ENCODE data around the gene SLC25A27.
"Not testable (repeated sequence)": the region's sequence is repeated elsewhere in the genome, so short reads cannot be mapped to it uniquely, and the experiment has no call there.

SLC25A27 gene

DNA sequence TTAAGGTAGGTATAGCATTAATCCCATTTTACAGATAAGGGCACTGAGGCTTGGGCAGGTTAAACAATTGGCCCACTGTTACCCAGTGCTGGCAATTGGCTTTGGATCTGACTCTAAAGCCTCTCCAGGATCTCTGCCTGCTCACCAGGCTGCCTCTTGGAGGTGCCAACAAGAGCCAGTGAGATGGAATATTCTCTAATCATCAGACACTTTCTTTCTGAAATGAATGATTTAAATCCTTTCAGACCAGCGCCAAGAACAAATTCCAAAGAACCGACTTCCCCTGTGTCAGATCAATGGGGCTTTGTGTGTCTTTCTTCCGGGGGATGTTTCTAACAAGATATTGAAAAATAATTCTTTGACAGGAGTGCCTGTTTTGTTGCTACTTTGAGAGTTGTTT, 23.8 kb upstream of the SLC25A27 start:
- Histone ChIP-seq H3K27me3 (ENCODE audit: control insufficient read depth in 1 of 2, insufficient read depth in 2 of 2, low read length in 2 of 2) (no peaks in the 10 kb centered on the region), H3K27ac (ENCODE audit: low read depth, low read length) (no peak overlapping the region), H3K36me3 (ENCODE audit: control insufficient read depth in 1 of 2, insufficient read depth in 2 of 2, low read length in 2 of 2) (no peaks in the 10 kb centered on the region)

DNA sequence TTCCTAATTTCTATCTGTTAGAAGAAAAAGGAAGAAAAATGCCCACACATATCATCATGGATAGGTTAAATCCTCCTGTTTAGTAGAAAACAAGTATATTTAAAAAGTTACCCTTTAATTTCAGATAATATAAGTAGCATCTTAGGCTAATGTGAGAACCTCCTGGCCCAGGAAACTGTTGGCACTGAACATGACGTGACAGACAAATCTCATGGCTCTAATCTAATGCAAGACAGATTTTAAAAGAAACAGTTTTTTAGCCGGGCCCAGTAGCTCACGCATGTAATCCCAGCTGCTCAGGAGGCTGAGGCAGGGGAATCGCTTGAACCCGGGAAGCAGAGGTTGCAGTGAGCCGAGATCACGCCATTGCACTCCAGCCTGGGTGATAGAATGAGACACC, 23.1 kb upstream of the SLC25A27 start:
- no peak overlapping the region for H3K27ac ChIP-seq (ENCODE audit: low read depth, low read length)
- no peaks in the 10 kb centered on the region for H3K9me3 ChIP-seq (ENCODE audit: control insufficient read depth in 1 of 2, low read length in 2 of 2)
- H3K4me1 ChIP-seq (ENCODE audit: control insufficient read depth in 1 of 2, insufficient read depth in 2 of 2, low read length in 2 of 2): no peaks in the 10 kb centered on the region
- H3K9ac ChIP-seq (ENCODE audit: low read depth in 1 of 2, low read length in 2 of 2): no peak overlapping the region
- no peaks in the 10 kb centered on the region for H3K27me3 ChIP-seq (ENCODE audit: control insufficient read depth in 1 of 2, insufficient read depth in 2 of 2, low read length in 2 of 2)
- no peak overlapping the region for H3K4me3 ChIP-seq (ENCODE audit: low read depth in 1 of 2, low read length in 2 of 2)
- H3K36me3 ChIP-seq (ENCODE audit: control insufficient read depth in 1 of 2, insufficient read depth in 2 of 2, low read length in 2 of 2): no peaks in the 10 kb centered on the region

More for the DNA sequence above, 23.8 kb upstream of the SLC25A27 start:
- no peak overlapping the region for H3K9ac ChIP-seq (ENCODE audit: low read depth in 1 of 2, low read length in 2 of 2)
- H3K4me1 ChIP-seq (ENCODE audit: control insufficient read depth in 1 of 2, insufficient read depth in 2 of 2, low read length in 2 of 2): no peaks in the 10 kb centered on the region
- no peaks in the 10 kb centered on the region for H3K9me3 ChIP-seq (ENCODE audit: control insufficient read depth in 1 of 2, low read length in 2 of 2)
- H3K4me3 ChIP-seq (ENCODE audit: low read depth in 1 of 2, low read length in 2 of 2): no peak overlapping the region

DNA sequence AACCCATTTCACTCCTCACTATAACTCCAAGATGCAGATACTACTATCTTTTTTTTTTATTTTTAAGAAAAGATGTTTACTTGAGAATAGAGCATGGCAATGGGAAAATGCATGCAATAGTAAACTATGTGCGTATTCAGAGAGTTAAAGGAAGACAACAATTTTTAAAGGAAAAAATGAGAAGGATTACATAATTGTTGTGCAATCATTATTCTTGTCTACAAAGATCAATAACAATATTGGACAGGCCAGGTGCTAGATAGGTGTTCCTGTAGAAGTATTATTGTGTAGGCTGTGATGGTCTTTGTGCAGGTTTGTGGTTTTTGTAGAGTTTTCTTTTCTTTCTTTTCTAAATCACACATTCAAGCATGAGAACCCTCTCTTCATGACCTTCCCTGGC, 20.7 kb upstream of the SLC25A27 start:
- H3K4me3 ChIP-seq (ENCODE audit: low read depth in 1 of 2, low read length in 2 of 2): no peak overlapping the region
- no peaks in the 10 kb centered on the region for H3K4me1 ChIP-seq (ENCODE audit: control insufficient read depth in 1 of 2, insufficient read depth in 2 of 2, low read length in 2 of 2)
- H3K9ac ChIP-seq (ENCODE audit: low read depth in 1 of 2, low read length in 2 of 2): no peak overlapping the region
- no peaks in the 10 kb centered on the region for H3K27me3 ChIP-seq (ENCODE audit: control insufficient read depth in 1 of 2, insufficient read depth in 2 of 2, low read length in 2 of 2)
- H3K36me3 ChIP-seq (ENCODE audit: control insufficient read depth in 1 of 2, insufficient read depth in 2 of 2, low read length in 2 of 2): no peaks in the 10 kb centered on the region
- no peak overlapping the region for H3K27ac ChIP-seq (ENCODE audit: low read depth, low read length)
- no peaks in the 10 kb centered on the region for H3K9me3 ChIP-seq (ENCODE audit: control insufficient read depth in 1 of 2, low read length in 2 of 2)

DNA sequence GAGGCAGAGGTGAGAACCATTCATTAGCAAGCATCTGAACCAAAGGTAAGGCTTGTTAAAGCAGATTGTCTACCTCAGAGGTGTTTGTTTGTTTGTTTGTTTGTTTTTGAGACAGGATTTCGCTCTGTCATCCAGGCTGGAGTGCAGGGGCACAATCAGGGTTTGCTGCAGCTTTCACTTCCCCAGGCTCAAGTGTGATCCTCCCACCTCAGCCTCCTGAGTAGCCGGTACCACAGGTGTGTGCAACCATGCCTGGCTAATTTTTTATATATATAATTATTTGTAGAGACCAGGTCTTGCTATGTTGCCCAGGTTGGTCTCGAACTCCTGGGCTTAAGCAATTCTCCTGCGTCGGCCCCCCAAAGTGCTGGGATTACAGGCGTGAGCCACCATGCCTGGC, 17.3 kb upstream of the SLC25A27 start:
- Histone ChIP-seq H3K27ac (ENCODE audit: low read depth, low read length) (no peak overlapping the region), H3K4me3 (ENCODE audit: low read depth in 1 of 2, low read length in 2 of 2) (no peak overlapping the region), H3K36me3 (ENCODE audit: control insufficient read depth in 1 of 2, insufficient read depth in 2 of 2, low read length in 2 of 2) (no peaks in the 10 kb centered on the region), H3K4me1 (ENCODE audit: control insufficient read depth in 1 of 2, insufficient read depth in 2 of 2, low read length in 2 of 2) (no peaks in the 10 kb centered on the region), H3K27me3 (ENCODE audit: control insufficient read depth in 1 of 2, insufficient read depth in 2 of 2, low read length in 2 of 2) (no peaks in the 10 kb centered on the region), H3K9me3 (ENCODE audit: control insufficient read depth in 1 of 2, low read length in 2 of 2) (no peaks in the 10 kb centered on the region), H3K9ac (ENCODE audit: low read depth in 1 of 2, low read length in 2 of 2) (no peak overlapping the region)

DNA sequence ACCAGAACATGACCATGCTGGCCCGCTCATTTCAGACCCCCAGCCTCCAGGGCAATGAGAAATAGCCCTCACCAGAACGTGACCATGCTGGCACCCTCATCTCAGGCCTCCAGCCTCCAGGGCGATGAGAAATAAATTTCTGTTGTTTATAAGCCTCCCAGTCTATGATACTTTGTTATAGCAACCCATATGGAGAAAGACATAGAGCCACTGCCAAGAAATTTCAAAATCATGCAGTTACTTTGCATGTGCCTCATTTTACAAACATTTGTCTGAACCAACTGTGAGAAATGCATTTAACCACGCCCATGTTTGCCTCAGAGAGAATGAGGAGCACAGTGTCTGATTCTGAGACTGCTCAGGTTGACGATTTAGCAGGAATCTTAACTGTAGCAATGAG, 15.6 kb upstream of the SLC25A27 start:
- Histone ChIP-seq H3K9ac (ENCODE audit: low read depth in 1 of 2, low read length in 2 of 2) (no peak overlapping the region), H3K4me1 (ENCODE audit: control insufficient read depth in 1 of 2, insufficient read depth in 2 of 2, low read length in 2 of 2) (no peaks in the 10 kb centered on the region), H3K27ac (ENCODE audit: low read depth, low read length) (no peak overlapping the region), H3K9me3 (ENCODE audit: control insufficient read depth in 1 of 2, low read length in 2 of 2) (no peaks in the 10 kb centered on the region), H3K27me3 (ENCODE audit: control insufficient read depth in 1 of 2, insufficient read depth in 2 of 2, low read length in 2 of 2) (no peaks in the 10 kb centered on the region), H3K36me3 (ENCODE audit: control insufficient read depth in 1 of 2, insufficient read depth in 2 of 2, low read length in 2 of 2) (no peaks in the 10 kb centered on the region), H3K4me3 (ENCODE audit: low read depth in 1 of 2, low read length in 2 of 2) (no peak overlapping the region)

DNA sequence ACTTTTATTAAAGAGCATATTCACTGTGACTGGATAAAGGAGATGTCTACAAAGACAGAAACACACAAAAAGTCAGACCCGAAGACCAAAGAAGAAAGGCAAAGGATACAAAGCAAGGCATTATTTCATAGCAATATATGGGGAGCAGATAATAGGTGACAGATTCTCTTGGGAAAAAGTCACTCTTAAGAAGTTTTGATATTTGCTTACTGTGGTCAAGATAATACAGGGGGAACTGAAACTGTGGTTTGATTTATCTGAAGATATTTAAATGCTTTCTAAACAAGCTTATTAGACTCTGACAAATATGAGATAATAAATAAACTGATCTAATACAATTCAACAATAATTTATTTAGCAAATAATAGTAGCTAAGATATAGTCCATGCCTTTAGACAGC, 14.8 kb upstream of the SLC25A27 start:
- H3K27ac ChIP-seq (ENCODE audit: low read depth, low read length): no peak overlapping the region
- no peaks in the 10 kb centered on the region for H3K4me1 ChIP-seq (ENCODE audit: control insufficient read depth in 1 of 2, insufficient read depth in 2 of 2, low read length in 2 of 2)
- no peak overlapping the region for H3K4me3 ChIP-seq (ENCODE audit: low read depth in 1 of 2, low read length in 2 of 2)

GRCh38 chr6:46638650-46639049, 14.1 kb upstream of the SLC25A27 start:
- Histone ChIP-seq H3K9me3 (ENCODE audit: control insufficient read depth in 1 of 2, low read length in 2 of 2) (no peaks in the 10 kb centered on the region), H3K4me3 (ENCODE audit: low read depth in 1 of 2, low read length in 2 of 2) (no peak overlapping the region), H3K27me3 (ENCODE audit: control insufficient read depth in 1 of 2, insufficient read depth in 2 of 2, low read length in 2 of 2) (no peaks in the 10 kb centered on the region), H3K4me1 (ENCODE audit: control insufficient read depth in 1 of 2, insufficient read depth in 2 of 2, low read length in 2 of 2) (no peaks in the 10 kb centered on the region), H3K27ac (ENCODE audit: low read depth, low read length) (no peak overlapping the region), H3K9ac (ENCODE audit: low read depth in 1 of 2, low read length in 2 of 2) (no peak overlapping the region), H3K36me3 (ENCODE audit: control insufficient read depth in 1 of 2, insufficient read depth in 2 of 2, low read length in 2 of 2) (no peaks in the 10 kb centered on the region)

More for the DNA sequence above, 14.8 kb upstream of the SLC25A27 start:
- H3K9ac ChIP-seq (ENCODE audit: low read depth in 1 of 2, low read length in 2 of 2): no peak overlapping the region
- H3K27me3 ChIP-seq (ENCODE audit: control insufficient read depth in 1 of 2, insufficient read depth in 2 of 2, low read length in 2 of 2): no peaks in the 10 kb centered on the region
- no peaks in the 10 kb centered on the region for H3K36me3 ChIP-seq (ENCODE audit: control insufficient read depth in 1 of 2, insufficient read depth in 2 of 2, low read length in 2 of 2)
- no peaks in the 10 kb centered on the region for H3K9me3 ChIP-seq (ENCODE audit: control insufficient read depth in 1 of 2, low read length in 2 of 2)

DNA sequence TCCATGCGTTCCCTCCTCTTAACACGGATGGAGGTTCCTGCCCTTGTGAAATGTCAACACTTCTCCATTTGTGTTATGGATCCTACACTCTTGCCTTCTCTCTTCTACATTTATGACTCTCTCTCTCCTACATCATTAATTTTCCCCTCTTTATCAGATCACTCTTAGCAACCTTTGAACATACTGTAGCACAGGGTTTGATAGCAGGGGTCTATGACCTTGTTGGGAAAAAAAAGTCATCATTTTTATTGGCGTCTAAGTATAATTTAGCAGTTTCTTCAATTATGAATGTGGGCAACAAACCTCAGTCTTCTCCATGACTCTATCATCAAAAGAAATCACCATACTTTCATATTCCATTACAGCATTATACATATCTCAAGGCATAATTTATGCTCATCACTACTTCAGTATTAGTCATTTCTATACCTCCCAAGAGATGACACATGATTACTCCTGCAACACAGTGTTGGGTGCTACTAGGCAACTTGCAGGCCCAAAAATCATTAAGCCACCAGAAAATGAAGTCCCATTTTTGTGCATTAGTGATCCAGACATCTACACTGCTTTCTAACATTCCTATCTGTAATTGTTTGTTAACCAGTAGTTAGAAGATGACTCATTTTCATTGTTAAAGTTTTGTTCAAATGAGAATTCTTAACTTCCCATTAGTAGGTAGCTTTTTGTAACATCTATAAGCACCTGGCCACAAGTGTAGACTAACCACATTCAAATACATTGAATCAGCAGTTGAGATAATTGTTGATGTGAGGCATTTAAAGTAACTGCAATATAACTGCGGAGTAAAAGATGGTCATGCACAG, 9.6 kb upstream of the SLC25A27 start:
- no peaks in the 10 kb centered on the region for H3K27me3 ChIP-seq (ENCODE audit: control insufficient read depth in 1 of 2, insufficient read depth in 2 of 2, low read length in 2 of 2)
- no peaks in the 10 kb centered on the region for H3K9me3 ChIP-seq (ENCODE audit: control insufficient read depth in 1 of 2, low read length in 2 of 2)
- no peaks in the 10 kb centered on the region for H3K36me3 ChIP-seq (ENCODE audit: control insufficient read depth in 1 of 2, insufficient read depth in 2 of 2, low read length in 2 of 2)
- no peak overlapping the region for H3K4me3 ChIP-seq (ENCODE audit: low read depth in 1 of 2, low read length in 2 of 2)
- H3K9ac ChIP-seq (ENCODE audit: low read depth in 1 of 2, low read length in 2 of 2): no peak overlapping the region
- H3K4me1 ChIP-seq (ENCODE audit: control insufficient read depth in 1 of 2, insufficient read depth in 2 of 2, low read length in 2 of 2): no peaks in the 10 kb centered on the region
- H3K27ac ChIP-seq (ENCODE audit: low read depth, low read length): no peak overlapping the region

DNA sequence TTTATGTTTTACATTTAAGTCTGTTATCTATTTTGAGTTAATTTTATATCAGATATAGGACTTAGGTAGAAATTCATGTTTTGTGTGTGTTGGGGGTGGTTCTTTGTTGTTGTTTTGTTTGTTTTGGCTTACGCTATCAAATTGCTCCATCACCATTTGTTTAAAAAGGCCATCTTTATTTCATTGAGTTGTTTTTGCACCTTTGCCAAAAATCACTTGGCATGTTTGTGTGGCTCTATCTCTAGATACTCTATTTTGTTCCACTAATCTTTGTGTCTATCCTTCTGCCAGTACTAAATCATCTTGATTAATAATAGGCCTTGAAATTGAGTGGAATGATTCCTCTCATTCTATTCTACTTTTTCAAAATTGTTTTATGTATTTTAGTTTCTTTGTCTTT, 7.5 kb upstream of the SLC25A27 start:
- H3K27me3 ChIP-seq (ENCODE audit: control insufficient read depth in 1 of 2, insufficient read depth in 2 of 2, low read length in 2 of 2): no peaks in the 10 kb centered on the region
- H3K9me3 ChIP-seq (ENCODE audit: control insufficient read depth in 1 of 2, low read length in 2 of 2): no peaks in the 10 kb centered on the region
- H3K4me3 ChIP-seq (ENCODE audit: low read depth in 1 of 2, low read length in 2 of 2): no peak overlapping the region

GRCh38 chr6:46648108-46648507, 4.7 kb upstream of the SLC25A27 start:
- not testable (repeated sequence) for H3K36me3 ChIP-seq (ENCODE audit: control insufficient read depth in 1 of 2, insufficient read depth in 2 of 2, low read length in 2 of 2); H3K9ac ChIP-seq (ENCODE audit: low read depth in 1 of 2, low read length in 2 of 2); H3K27ac ChIP-seq (ENCODE audit: low read depth, low read length)

More for the DNA sequence above, 7.5 kb upstream of the SLC25A27 start:
- H3K4me1 ChIP-seq (ENCODE audit: control insufficient read depth in 1 of 2, insufficient read depth in 2 of 2, low read length in 2 of 2): no peaks in the 10 kb centered on the region
- H3K9ac ChIP-seq (ENCODE audit: low read depth in 1 of 2, low read length in 2 of 2): no peak overlapping the region
- H3K36me3 ChIP-seq (ENCODE audit: control insufficient read depth in 1 of 2, insufficient read depth in 2 of 2, low read length in 2 of 2): no peaks in the 10 kb centered on the region
- H3K27ac ChIP-seq (ENCODE audit: low read depth, low read length): no peak overlapping the region

More at GRCh38 chr6:46648108-46648507, 4.7 kb upstream of the SLC25A27 start:
- H3K9me3 ChIP-seq (ENCODE audit: control insufficient read depth in 1 of 2, low read length in 2 of 2); H3K27me3 ChIP-seq (ENCODE audit: control insufficient read depth in 1 of 2, insufficient read depth in 2 of 2, low read length in 2 of 2); H3K4me3 ChIP-seq (ENCODE audit: low read depth in 1 of 2, low read length in 2 of 2); H3K4me1 ChIP-seq (ENCODE audit: control insufficient read depth in 1 of 2, insufficient read depth in 2 of 2, low read length in 2 of 2): not testable (repeated sequence)
